DND-41 (cell line): ENCODE results near the gene FYB2.

Experiments used
- EZH2 ChIP-seq: IDR thresholded peaks from 3 replicates; pipeline ENCODE4 v1.6.1; 2012; ENCODE audit warnings: borderline replicate concordance, low read depth, mild to moderate bottlenecking, moderate library complexity, low read length, inconsistent platforms; ENCODE audit not compliant: severe bottlenecking
- TF ChIP-seq, protein P1 (sequence below): IDR thresholded peaks from 2 replicates; pipeline ENCODE4 v1.5.1; 2012; ENCODE audit warnings: borderline replicate concordance, low read length, moderate library complexity, mild to moderate bottlenecking; ENCODE audit not compliant: poor library complexity, severe bottlenecking; ENCODE audit errors: extremely low read depth

DNA sequence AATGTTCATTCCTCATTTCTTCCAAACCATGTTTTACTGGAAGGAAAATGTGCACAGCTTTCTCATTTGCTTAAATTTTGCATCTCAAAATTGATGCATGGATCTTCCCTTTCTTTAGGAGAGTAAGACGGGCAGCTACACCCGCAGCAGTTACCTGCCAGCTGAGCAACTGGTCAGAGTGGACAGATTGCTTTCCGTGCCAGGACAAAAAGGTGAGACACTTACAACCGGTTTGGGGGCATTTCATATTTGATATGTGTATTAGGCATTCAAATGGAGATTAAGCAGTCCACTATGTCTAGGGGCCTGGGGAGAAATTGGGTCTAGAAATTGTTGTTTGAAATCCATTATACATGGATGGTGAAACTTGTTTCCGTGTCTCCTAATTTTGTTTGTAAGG lies 48.3 kb upstream of the FYB2 start:
- TF ChIP-seq EZH2, result no peak
- TF ChIP-seq, protein P1, sequence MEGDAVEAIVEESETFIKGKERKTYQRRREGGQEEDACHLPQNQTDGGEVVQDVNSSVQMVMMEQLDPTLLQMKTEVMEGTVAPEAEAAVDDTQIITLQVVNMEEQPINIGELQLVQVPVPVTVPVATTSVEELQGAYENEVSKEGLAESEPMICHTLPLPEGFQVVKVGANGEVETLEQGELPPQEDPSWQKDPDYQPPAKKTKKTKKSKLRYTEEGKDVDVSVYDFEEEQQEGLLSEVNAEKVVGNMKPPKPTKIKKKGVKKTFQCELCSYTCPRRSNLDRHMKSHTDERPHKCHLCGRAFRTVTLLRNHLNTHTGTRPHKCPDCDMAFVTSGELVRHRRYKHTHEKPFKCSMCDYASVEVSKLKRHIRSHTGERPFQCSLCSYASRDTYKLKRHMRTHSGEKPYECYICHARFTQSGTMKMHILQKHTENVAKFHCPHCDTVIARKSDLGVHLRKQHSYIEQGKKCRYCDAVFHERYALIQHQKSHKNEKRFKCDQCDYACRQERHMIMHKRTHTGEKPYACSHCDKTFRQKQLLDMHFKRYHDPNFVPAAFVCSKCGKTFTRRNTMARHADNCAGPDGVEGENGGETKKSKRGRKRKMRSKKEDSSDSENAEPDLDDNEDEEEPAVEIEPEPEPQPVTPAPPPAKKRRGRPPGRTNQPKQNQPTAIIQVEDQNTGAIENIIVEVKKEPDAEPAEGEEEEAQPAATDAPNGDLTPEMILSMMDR, result no peak
